Inflammatory macrophage treated with lipopolysaccharide for 4 hours (primary cell): ENCODE measurements around the gene SSC4D.

Experiments
- DNase-seq: peaks from one replicate; pipeline ENCODE4 v3.0.0-alpha.2; 2020

SSC4D gene

DNA sequence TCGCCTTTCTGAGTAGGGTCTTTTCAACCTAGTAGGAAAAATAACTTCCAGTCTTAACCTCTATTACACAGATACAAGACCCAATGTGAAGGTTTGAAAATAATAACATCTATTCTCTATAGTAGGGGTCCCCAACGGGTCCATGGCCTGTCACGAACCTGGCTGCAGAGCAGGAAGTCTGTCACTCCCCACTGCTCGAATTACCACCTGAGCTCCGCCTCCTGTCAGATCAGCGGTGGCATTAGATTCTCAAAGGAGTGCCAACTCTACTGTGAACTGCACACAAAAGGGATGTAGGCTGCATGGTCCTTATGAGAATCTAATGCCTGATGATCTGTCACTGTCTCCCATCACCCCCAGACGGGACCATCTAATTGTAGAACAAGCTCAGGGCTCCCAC lies 58.1 kb downstream of the SSC4D start:
- no peak for DNase-seq

DNA sequence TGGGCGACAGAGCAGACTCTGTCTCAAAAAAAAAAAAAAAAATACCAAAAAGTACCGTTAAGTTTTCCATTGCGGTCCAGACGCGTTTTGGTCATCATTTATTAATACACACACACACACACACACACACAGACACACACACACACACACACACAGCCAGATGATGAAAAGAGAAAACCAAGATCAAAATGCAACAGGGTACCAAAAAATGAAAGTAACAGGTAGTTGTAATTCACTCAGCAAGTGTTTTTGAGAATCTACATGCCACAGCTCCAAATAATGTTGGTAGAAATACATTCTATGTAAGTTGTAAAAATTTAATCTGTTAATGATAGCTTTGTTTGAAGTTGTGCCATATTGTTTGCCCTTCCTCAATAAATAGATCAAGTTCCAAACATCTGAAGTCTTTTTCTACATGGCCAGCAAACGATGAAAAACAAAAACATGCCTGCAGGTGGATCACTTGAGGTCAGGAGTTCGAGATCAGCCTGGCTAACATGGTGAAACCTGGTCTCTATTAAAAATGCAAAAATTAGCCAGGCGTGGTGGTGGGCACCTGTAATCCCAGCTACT lies 60.1 kb downstream of the SSC4D start:
- no peak for DNase-seq

DNA sequence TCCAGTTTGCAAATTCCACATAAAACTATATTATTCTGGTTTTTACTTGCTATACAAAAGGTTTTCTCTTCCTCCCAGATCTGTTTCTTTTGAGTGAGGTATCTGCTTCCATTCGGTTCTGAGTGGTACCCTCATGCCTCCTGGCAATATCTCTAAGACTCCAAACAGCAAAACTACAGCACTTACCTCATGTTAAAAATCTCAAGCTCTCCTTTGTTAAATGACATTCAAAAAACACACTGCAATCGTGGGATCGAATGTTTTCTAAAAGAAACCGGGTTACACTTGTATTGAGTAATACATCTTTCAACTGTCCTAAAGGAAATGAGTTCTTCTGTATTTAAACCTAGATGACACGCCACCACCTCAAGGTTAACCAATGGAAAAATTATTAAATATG lies 61.8 kb downstream of the SSC4D start:
- DNase-seq, result no peak

DNA sequence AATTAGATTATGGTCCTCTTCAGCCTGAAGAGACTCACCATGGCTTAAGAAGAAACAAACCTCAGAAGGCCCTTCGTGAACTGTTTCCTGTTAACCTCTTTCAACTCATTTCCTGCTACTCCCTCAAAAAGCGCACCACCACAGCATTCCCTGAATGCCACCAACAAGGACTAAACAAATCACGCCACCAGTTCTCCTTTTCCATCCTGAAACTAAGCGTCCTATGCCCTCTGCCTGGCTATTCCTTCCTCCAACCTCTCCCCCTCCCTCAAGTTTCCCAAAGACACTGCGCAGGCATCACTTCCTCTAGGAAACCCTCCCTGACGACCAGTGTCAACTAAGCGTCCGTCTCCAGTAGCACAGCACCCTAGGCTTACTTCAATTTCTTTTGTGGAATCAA lies 62.7 kb downstream of the SSC4D start:
- no peak for DNase-seq

DNA sequence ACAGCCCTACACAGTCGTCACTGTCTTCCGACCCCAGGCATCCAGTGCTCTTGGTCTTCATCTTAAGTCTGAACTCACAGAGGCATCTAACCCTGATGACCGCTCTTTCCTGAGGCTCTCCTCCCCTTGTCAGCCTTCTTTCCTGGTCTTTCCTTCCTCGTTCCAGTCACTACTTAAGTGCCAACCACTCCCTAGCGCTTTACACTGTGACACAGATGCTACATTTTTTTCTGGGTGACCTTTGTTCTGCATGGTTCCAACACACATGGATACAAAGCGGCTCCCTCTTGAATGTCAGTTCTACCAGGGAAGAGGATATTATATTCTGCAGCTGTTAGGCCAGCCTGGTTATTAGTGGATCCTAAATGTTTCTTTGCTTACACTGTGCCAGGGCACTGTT lies 63.4 kb downstream of the SSC4D start:
- DNase-seq, result no peak

DNA sequence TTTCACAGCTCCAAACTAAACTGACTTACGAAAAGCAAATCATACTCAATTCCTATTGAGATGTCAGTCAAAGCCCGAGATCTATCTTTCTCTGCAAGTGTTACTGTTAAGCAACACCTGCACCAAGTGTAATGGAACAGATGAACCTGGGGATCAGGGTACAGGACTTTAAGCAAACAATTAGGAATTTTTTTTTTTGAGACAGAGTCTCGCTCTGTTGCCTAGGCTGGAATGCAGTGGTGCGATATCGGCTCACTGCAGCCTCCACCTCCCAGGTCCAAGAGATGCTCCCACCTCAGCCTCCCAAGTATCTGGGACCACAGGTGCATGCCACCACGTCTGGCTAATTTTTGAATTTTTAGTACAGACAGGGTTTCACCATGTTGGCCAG lies 65.6 kb downstream of the SSC4D start:
- DNase-seq, result no peak

DNA sequence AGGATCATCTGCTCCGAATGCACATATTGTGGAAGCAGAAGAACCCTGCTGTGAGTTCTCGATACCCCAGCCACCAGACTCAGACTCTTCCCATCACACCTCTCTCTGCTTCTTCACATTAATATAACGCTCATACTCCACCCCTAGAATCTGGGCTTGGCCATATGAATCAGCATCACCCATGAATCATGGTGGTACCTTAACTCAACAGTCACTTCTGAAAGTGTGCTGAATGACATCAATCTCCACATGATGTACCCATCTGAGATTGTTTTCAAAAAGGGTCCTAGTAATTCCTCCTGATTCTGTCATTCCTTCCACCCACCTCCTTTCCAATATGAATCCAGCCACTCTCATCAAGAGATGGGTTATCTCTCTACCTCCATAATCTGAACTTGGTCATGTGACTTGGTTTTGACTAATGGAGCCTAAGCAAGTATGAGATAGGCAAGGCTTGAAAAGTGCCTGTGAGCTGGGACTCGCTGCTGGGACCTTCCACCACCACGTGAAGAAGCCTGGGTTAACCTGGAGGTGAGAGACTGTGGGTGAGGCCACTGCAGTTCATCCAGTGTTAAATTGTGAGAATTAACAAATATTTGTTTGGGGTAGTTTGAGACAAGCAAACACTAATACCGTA lies 66.1 kb downstream of the SSC4D start:
- DNase-seq, result no peak

DNA sequence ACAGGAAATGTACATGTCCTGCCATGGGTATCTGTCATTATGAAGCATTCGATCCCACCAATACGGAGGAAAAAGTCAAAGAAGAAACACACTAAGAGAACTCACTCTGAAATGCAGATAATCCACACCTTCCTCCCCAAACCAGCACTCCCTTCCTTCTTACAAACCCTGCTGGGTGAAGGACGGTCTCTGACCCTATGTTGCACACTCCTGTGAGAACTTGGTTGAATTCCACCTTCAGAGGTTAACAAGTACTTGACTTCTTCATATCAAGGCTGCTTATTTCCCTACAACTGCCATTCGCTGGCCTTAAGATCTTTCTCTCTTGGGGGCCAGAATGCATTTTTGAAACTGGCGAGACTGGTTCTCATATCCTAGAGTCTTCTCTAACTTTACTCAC lies 67.3 kb downstream of the SSC4D start:
- DNase-seq, result no peak

DNA sequence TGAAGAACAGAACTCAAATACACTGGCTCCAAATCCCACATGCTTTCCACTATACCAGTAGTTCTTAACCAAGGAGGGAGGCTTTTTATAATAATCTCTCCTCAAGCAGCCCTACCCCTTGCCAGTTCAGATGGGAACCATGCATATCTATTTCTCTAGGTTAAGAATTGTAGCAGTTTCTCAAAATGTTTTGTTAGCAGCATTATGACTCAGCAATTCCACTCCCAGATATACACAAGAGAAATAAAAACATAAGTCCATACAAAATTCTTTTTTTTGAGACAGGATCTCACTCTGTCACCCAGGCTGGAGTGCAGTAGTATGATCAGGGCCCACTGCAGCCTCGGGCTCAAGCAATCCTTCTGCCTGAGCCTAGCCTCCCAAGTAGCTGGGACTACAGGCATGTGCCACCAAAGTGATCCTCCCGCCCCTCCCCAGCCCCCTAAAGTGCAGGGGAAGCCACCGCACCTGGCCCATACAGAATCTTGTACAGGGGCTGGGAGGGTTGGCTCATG lies 68.8 kb downstream of the SSC4D start:
- DNase-seq, result no peak
